Thoracic aorta (tissue), 2 donors: ENCODE measurements around the gene AHI1. TPM values are rescaled to one million over a fixed set of nuclear protein-coding genes. Genes with fewer than 3 reads are reported as not detected.

Experiments used
- ATAC-seq: fragments of 150-250 bp; one replicate; pipeline ENCODE4 v1.8.0; 2017; ENCODE audit warnings: low read depth; ENCODE audit not compliant: insufficient number of reproducible peaks, low FRiP score
- DNase-seq: peaks from one replicate; pipeline ENCODE4 v3.0.0-alpha.2; 2020; ENCODE audit warnings: low spot score
- H3K27ac ChIP-seq, 2 donors: fragments of 200-600 bp; sonication (generic); 1 replicate in 1 of 2; 2 replicates in 1 of 2; pipeline ENCODE4 v1.5.1; 2016; ENCODE audit warnings: mild to moderate bottlenecking in 2 of 2, moderate library complexity in 2 of 2
- H3K27me3 ChIP-seq: fragments of 200-600 bp; sonication (generic); replicated peaks from 2 replicates; pipeline ENCODE4 v1.6.0; 2016; ENCODE audit warnings: mild to moderate bottlenecking; ENCODE audit not compliant: insufficient read depth
- H3K36me3 ChIP-seq: fragments of 200-600 bp; sonication (generic); one replicate; pipeline ENCODE4 v1.5.1; 2016
- H3K4me1 ChIP-seq, 2 donors: fragments of 200-600 bp; sonication (generic); 1 replicate in 1 of 2; 2 replicates in 1 of 2; pipeline versions ENCODE4 v1.5.1 to v1.6.0; 2016; ENCODE audit warnings: low read depth in 2 of 2, mild to moderate bottlenecking in 1 of 2; ENCODE audit not compliant: control insufficient read depth in 1 of 2
- H3K4me3 ChIP-seq: fragments of 200-600 bp; sonication (generic); 2 replicates; pipeline ENCODE4 v1.5.1; 2016; ENCODE audit warnings: mild to moderate bottlenecking
- H3K9me3 ChIP-seq: fragments of 200-600 bp; sonication (generic); 2 replicates; pipeline ENCODE4 v1.5.1; 2016
- total RNA-seq, 2 donors: library from RNA; depleted of rRNA; stranded (reverse); fragments of >200 nt; gene quantifications; one replicate each; pipeline versions ENCODE4 v1.1.0 to v1.2.3, GENCODE V29; 2016
- TF ChIP-seq, protein P1 (sequence below): fragments of 200-600 bp; sonication (generic); IDR thresholded peaks from one replicate; pipeline ENCODE4 v1.5.1; 2019; ENCODE audit warnings: antibody characterized with exemption

Gene AHI1
- total RNA-seq, 2 donors from 2014 or later, result 21.7 to 65.5 TPM

DNA sequence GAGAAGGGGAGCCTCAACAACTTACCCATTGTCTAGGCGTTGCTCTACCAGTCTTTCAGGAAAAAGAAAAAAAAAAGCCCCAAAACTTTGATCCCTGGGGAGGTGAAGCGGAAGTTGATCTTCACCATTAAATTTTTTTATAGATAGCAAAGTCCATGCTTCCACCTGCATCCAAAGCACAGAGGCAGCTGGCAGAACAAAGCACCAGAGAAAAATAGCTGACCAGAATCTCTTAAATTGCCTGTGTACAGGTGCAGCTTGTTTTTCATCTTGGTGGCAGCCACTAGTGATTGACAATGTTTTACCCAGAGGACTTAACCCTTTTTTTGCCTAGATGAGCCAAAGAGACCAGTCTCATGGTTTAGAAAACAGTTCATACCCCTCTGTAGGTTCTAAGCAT, 230.5 kb downstream of the AHI1 start:
- TF ChIP-seq, protein P1, sequence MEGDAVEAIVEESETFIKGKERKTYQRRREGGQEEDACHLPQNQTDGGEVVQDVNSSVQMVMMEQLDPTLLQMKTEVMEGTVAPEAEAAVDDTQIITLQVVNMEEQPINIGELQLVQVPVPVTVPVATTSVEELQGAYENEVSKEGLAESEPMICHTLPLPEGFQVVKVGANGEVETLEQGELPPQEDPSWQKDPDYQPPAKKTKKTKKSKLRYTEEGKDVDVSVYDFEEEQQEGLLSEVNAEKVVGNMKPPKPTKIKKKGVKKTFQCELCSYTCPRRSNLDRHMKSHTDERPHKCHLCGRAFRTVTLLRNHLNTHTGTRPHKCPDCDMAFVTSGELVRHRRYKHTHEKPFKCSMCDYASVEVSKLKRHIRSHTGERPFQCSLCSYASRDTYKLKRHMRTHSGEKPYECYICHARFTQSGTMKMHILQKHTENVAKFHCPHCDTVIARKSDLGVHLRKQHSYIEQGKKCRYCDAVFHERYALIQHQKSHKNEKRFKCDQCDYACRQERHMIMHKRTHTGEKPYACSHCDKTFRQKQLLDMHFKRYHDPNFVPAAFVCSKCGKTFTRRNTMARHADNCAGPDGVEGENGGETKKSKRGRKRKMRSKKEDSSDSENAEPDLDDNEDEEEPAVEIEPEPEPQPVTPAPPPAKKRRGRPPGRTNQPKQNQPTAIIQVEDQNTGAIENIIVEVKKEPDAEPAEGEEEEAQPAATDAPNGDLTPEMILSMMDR, result no peak
- no peaks in the 10 kb centered on the region for H3K36me3 ChIP-seq
- ATAC-seq (no peak), DNase-seq (no peak)
- no peaks in the 10 kb centered on the region for H3K4me1 ChIP-seq
- no peaks in the 10 kb centered on the region for H3K9me3 ChIP-seq
- H3K27ac ChIP-seq, result no peak overlapping the region
- no peaks in the 10 kb centered on the region for H3K27me3 ChIP-seq
- no peak overlapping the region for H3K4me3 ChIP-seq

DNA sequence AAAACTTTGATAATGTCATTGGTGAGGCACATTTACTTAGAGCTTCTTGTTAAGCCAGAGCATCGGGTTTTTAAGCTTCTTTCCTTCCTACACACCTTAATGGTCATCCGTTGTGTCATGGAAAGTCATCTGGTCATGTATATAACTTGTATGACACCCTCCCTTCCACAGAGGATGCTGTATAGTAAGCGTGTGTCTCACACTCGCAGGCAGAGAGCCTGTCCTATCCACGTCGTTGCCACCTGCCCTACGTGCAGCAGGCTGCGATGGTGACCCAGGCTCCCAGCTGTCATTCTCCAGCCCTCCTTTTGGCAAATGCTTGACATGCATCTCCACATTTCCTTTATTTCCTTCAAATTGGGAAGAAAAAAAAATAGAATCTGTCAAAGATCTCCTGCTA, 230.9 kb downstream of the AHI1 start:
- no peaks in the 10 kb centered on the region for H3K36me3 ChIP-seq
- H3K4me3 ChIP-seq, result no peak overlapping the region
- H3K27ac ChIP-seq, result no peak overlapping the region
- DNase-seq, result no peak
- no peaks in the 10 kb centered on the region for H3K27me3 ChIP-seq
- TF ChIP-seq, protein P1, result no peak
- no peak for ATAC-seq
- H3K4me1 ChIP-seq, result no peaks in the 10 kb centered on the region
- H3K9me3 ChIP-seq, result no peaks in the 10 kb centered on the region

DNA sequence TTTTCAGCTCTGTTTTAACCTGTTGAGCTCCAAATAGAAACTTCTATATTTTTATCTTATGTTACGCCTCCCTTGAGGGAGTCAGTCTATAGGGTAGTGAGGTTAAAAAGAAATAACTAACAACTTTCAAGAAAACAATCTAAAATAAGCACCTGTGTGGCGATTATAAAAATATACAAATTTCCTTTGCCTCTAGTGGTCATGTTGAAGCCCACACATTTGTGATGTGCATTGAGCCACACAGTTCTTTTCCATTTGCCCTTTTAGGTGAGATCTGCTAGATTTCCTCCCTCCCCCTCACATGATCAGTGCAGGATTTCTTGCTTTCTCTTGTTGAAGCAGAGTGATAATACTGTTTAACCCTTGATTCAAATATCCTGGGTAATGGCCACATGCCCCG, 232.3 kb downstream of the AHI1 start:
- DNase-seq (no peak), ATAC-seq (no peak)
- H3K27ac ChIP-seq, result no peak overlapping the region
- H3K4me1 ChIP-seq, result no peaks in the 10 kb centered on the region
- H3K36me3 ChIP-seq, result no peaks in the 10 kb centered on the region
- TF ChIP-seq, protein P1, result no peak
- H3K9me3 ChIP-seq, result no peaks in the 10 kb centered on the region
- H3K27me3 ChIP-seq, result no peaks in the 10 kb centered on the region
- no peak overlapping the region for H3K4me3 ChIP-seq

DNA sequence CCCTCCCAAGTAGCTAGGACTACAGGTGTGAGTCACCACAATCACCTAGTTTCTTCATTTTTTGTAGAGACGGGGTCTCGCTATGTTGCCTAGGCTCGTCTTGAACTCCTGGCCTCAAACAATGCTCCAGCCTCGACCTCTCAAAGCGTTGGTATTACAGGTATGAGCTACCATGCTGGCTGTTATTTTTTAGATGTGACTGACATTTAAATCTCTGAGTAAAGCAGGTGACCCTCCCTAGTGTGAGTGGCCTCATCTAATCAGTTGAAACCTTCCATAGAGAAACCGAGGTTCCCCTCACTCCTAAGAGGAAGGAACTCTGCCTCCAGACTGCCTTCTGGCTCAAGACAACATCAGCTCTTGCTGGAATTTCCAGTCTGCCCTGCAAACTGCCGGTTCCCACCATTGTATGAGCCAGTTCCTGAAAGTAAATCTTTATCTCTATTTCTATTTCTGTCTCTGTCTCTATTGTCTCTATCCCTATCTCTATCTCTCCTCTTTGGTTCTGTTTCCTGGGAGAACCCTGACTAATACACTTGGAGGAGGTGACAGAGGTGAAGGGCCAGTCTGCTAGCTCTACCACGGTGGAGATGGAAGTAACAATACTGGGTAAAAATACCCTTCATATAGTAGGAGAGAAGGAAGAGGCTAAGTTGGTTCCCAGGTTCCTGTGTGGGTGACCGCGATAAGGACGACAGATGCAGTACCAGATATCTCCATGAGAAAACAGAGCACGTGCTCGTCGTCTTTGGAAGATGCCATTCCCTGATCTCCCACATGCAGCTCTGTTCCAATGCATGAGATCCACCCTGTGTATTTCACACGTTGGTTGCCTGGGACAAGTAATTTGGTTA, 235.4 kb downstream of the AHI1 start:
- DNase-seq (no peak), ATAC-seq (no peak)
- Histone ChIP-seq H3K36me3 (no peaks in the 10 kb centered on the region), H3K9me3 (no peaks in the 10 kb centered on the region), H3K27me3 (no peaks in the 10 kb centered on the region), H3K27ac (no peak overlapping the region), H3K4me3 (no peak overlapping the region), H3K4me1 (no peaks in the 10 kb centered on the region)
- TF ChIP-seq, protein P1, result no peak

DNA sequence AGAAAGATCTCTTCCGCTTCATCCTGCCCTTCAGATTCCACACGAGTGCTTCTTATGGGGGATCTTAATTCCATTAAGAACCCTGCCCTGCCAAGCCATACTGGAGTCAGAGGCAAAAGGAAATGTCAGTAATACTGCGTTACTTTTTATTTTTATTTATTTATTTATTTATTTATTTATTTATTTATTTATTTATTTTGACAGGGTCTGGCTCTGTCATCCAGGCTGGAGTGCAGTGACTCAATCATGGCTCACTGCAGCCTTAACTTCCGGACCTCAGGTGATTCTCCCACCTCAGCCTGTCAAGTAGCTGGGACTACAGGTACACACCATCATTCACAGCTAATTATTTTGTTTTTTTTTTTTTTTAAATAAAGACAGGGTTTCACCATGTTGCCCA, 236.9 kb downstream of the AHI1 start:
- H3K27me3 ChIP-seq, result no peaks in the 10 kb centered on the region
- H3K4me3 ChIP-seq, result no peak overlapping the region
- no peaks in the 10 kb centered on the region for H3K36me3 ChIP-seq
- no peaks in the 10 kb centered on the region for H3K9me3 ChIP-seq
- ATAC-seq, result no peak
- no peak overlapping the region for H3K27ac ChIP-seq
- H3K4me1 ChIP-seq, result no peaks in the 10 kb centered on the region
- TF ChIP-seq, protein P1, result no peak
- DNase-seq, result no peak
